H1 (cell line): ENCODE results near the gene ZFP91. TPM values are rescaled to one million over a fixed set of nuclear protein-coding genes. Genes with fewer than 3 reads are reported as not detected.

Experiments used
- HDAC6 ChIP-seq: IDR thresholded peaks from one replicate; pipeline ENCODE4 v1.7.1; 2012; ENCODE audit warnings: low read depth, mild to moderate bottlenecking, inconsistent platforms, low read length, moderate library complexity
- NANOG ChIP-seq: IDR thresholded peaks from 2 replicates; pipeline ENCODE4 v1.6.1; 2011; ENCODE audit warnings: low read length, low read depth, mild to moderate bottlenecking, inconsistent platforms; ENCODE audit not compliant: insufficient read depth, poor library complexity, severe bottlenecking
- RAD21 ChIP-seq, 2 experiments: IDR thresholded peaks in 1 of 2; conservative IDR thresholded peaks in 1 of 2; 2 replicates each; pipeline ENCODE4 v1.6.1; 2011; ENCODE audit warnings: low read depth in 2 of 2, low read length in 2 of 2, improper control_type of control experiment in 1 of 2, inconsistent platforms in 1 of 2, mild to moderate bottlenecking in 1 of 2, moderate library complexity in 1 of 2
- SIRT6 ChIP-seq: IDR thresholded peaks from one replicate; pipeline ENCODE4 v1.7.1; 2012; ENCODE audit warnings: low read length, inconsistent platforms
- ZNF274 ChIP-seq: IDR thresholded peaks from 2 replicates; pipeline ENCODE4 v1.7.0; 2012; ENCODE audit warnings: low read length, borderline replicate concordance; ENCODE audit errors: extremely low read depth
- polyA plus RNA-seq, 7 experiments: library from polyadenylated mRNA; depleted of rRNA in 3 of 7; stranded (reverse) in 5 of 7; unstranded in 2 of 7; fragments of >200 nt in 5 of 7; fragments of 200-250 nt in 2 of 7; gene quantifications; 1 replicate in 5 of 7; 2 replicates in 1 of 7; 4 replicates in 1 of 7; pipeline versions ENCODE4 v1.2.1 to v1.2.3, GENCODE V29; 2011 to 2013; ENCODE audit warnings: missing spikeins in 2 of 7, mixed read lengths in 2 of 7
- total RNA-seq: library from RNA; stranded (reverse); fragmentation: NEBNext Ultra II Directional; extraction: Animal tissue kit (Norgen Biotek cat#: 25700); gene quantifications from 2 replicates; pipeline ENCODE4 v1.2.1, GENCODE V29; 2021

Gene ZFP91
- total and polyA plus RNA-seq, 2 of the 8 experiments (the other 6 are each of a cell fraction or from before 2014, with no cell fraction given) = 10.7 to 29.0 TPM

DNA sequence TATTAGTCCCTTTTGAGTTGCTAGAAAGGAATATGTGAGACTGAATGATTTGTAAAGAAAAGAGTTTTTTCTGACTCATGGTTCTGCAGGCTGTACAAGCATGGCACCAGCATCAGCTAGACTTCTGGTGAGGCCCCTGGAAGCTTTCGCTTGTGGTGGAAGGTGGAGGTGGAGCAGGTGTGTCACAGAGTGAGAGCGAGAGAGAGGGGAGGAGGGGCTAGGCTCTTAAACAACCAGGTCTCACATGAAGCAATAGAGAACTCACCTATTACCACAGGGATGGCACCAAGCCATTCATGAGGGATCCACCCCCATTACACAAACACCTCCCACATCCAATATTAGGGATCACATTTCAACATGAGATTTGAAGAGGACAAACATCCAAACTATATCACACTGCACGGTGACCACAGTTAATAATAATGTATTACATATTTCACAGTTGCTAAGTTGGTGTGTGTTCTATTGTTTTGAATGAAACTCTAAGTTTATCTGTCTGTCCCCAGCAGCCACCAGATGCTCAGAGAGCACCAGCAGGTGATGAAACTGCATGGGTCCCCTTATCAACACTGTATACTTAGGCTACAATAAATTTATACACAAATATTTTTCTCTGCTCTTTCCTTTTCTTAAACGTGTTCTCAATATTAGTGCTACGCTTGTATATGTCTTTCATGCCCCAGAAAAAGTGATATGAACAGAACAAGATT, 14.1 kb downstream of the ZFP91 start (continued):
- TF ChIP-seq NANOG (no peak), HDAC6 (no peak), RAD21 (IDR thresholded peaks at IDR 0.05 in 1 of 2, conservative IDR thresholded peaks at IDR 0.05 in 1 of 2; ENCODE audit: low read depth in 2 of 2, low read length in 2 of 2) (no peak), ZNF274 (no peak), SIRT6 (no peak)
